ENCODE measurements around the gene CLDN19.

- no peak for TF ChIP-seq POLR2AphosphoS5 (IDR thresholded peaks at IDR 0.05)
- TF ChIP-seq CTCF (IDR thresholded peaks at IDR 0.05 in 8 of 11, conservative IDR thresholded peaks at IDR 0.05 in 3 of 11): no peak
- no peak for TF ChIP-seq POLR2A (IDR thresholded peaks at IDR 0.05)
These were observed 4.0 kb upstream of the CLDN19 start for GRCh38 chr1:42744148-42744413.
